GM23338 (cell line): ENCODE measurements around the gene MED12L. TPM values are rescaled to one million over a fixed set of nuclear protein-coding genes. Genes with fewer than 3 reads are reported as not detected.

ENCODE experiments used
- ATAC-seq: fragments of 200-7000 bp; cut with Tn5 transposase; 3 replicates; pipeline ENCODE4 v1.9.1; 2020
- DNase-seq: peaks from one replicate; pipeline ENCODE4 v3.0.0-alpha.2; 2015; ENCODE audit warnings: low spot score
- H2AFZ ChIP-seq: fragments of 200-600 bp; sonication (generic); 2 replicates; pipeline ENCODE4 v1.8.0; 2016; ENCODE audit warnings: antibody characterized with exemption, mild to moderate bottlenecking, moderate library complexity
- H3F3A ChIP-seq: fragments of 200-600 bp; sonication (generic); replicated peaks from 2 replicates; pipeline ENCODE4 v1.8.0; 2017; ENCODE audit warnings: antibody characterized with exemption, mixed run types, low read depth
- H3K27ac ChIP-seq: fragments of 200-600 bp; sonication (generic); 2 replicates; pipeline ENCODE4 v1.6.1; 2016; ENCODE audit warnings: low read depth
- H3K27me3 ChIP-seq: fragments of 200-600 bp; sonication (generic); 2 replicates; pipeline ENCODE4 v1.8.0; 2016; ENCODE audit warnings: mild to moderate bottlenecking, mixed run types, moderate library complexity; ENCODE audit not compliant: insufficient read depth
- H3K36me3 ChIP-seq: fragments of 200-600 bp; sonication (generic); 2 replicates; pipeline ENCODE4 v1.8.0; 2016; ENCODE audit warnings: mild to moderate bottlenecking; ENCODE audit not compliant: insufficient read depth
- H3K4me1 ChIP-seq: fragments of 200-600 bp; sonication (generic); 2 replicates; pipeline ENCODE4 v1.8.0; 2016; ENCODE audit warnings: mild to moderate bottlenecking, moderate library complexity; ENCODE audit not compliant: insufficient read depth
- H3K4me2 ChIP-seq: fragments of 200-600 bp; sonication (generic); 2 replicates; pipeline ENCODE4 v1.7.1; 2017; ENCODE audit warnings: mixed run types
- H3K4me3 ChIP-seq: fragments of 200-600 bp; sonication (generic); 2 replicates; pipeline ENCODE4 v1.6.1; 2016; ENCODE audit warnings: mixed run types
- H3K79me2 ChIP-seq: fragments of 200-600 bp; sonication (generic); replicated peaks from 2 replicates; pipeline ENCODE4 v1.8.0; 2017; ENCODE audit warnings: mild to moderate bottlenecking; ENCODE audit not compliant: insufficient read depth
- H3K9me2 ChIP-seq: fragments of 200-600 bp; sonication (generic); 2 replicates; pipeline ENCODE4 v1.8.0; 2017; ENCODE audit not compliant: insufficient read depth
- H4K20me1 ChIP-seq: fragments of 200-600 bp; sonication (generic); replicated peaks from 2 replicates; pipeline ENCODE4 v1.8.0; 2017; ENCODE audit warnings: mild to moderate bottlenecking; ENCODE audit not compliant: insufficient read depth
- H3K27ac Mint-ChIP-seq: 2 replicates; pipeline ENCODE4 v1.8.0; 2020; ENCODE audit warnings: inconsistent platforms, mild to moderate bottlenecking, moderate library complexity, mixed read lengths
- H3K27me3 Mint-ChIP-seq: 3 replicates; pipeline ENCODE4 v1.8.0; 2022; ENCODE audit warnings: low read depth, mild to moderate bottlenecking, moderate library complexity, mixed read lengths, inconsistent platforms; ENCODE audit not compliant: insufficient read depth, poor library complexity
- H3K36me3 Mint-ChIP-seq: 3 replicates; pipeline ENCODE4 v1.8.0; 2021; ENCODE audit warnings: low read depth, mild to moderate bottlenecking, inconsistent platforms, moderate library complexity, mixed read lengths
- H3K4me1 Mint-ChIP-seq: 3 replicates; pipeline ENCODE4 v1.8.0; 2020; ENCODE audit warnings: mild to moderate bottlenecking, inconsistent platforms, mixed read lengths
- H3K4me3 Mint-ChIP-seq: 3 replicates; pipeline ENCODE4 v1.8.0; 2021; ENCODE audit warnings: moderate library complexity, mild to moderate bottlenecking, inconsistent platforms, mixed read lengths
- H3K9me3 Mint-ChIP-seq: 3 replicates; pipeline ENCODE4 v1.8.0; 2020; ENCODE audit warnings: moderate library complexity, mild to moderate bottlenecking, inconsistent platforms, mixed read lengths
- CREB1 ChIP-seq: fragments of 250-450 bp; sonication (Bioruptor Pico); IDR thresholded peaks from 2 replicates; pipeline ENCODE4 v1.5.0; 2020; ENCODE audit warnings: low read depth, mild to moderate bottlenecking, moderate library complexity
- CTCF ChIP-seq, 2 experiments: fragments of 200-600 bp in 1 of 2; sonication (generic) in 1 of 2; conservative IDR thresholded peaks; 2 replicates each; pipeline versions ENCODE4 v1.5.1 to v1.6.1; 2016 to 2017; ENCODE audit warnings: antibody characterized with exemption in 2 of 2, low read depth in 2 of 2, mild to moderate bottlenecking in 2 of 2, moderate library complexity in 1 of 2
- EZH2 ChIP-seq: fragments of 200-600 bp; sonication (generic); IDR thresholded peaks from one replicate; pipeline ENCODE4 v1.8.0; 2017; ENCODE audit warnings: antibody characterized with exemption, mild to moderate bottlenecking, low read depth; ENCODE audit not compliant: unreplicated experiment
- EZH2phosphoT487 ChIP-seq: fragments of 200-600 bp; sonication (generic); IDR thresholded peaks from one replicate; pipeline ENCODE4 v1.8.1; 2018; ENCODE audit warnings: antibody characterized with exemption; ENCODE audit not compliant: unreplicated experiment
- JUNB ChIP-seq: IDR thresholded peaks from one replicate; pipeline ENCODE4 v1.6.1; 2016; ENCODE audit warnings: antibody characterized with exemption; ENCODE audit not compliant: unreplicated experiment
- NANOG ChIP-seq: IDR thresholded peaks from 2 replicates; pipeline ENCODE4 v1.6.1; 2016; ENCODE audit warnings: antibody characterized with exemption, borderline replicate concordance
- POLR2AphosphoS5 ChIP-seq: IDR thresholded peaks from 2 replicates; pipeline ENCODE4 v1.6.1; 2016; ENCODE audit warnings: antibody characterized with exemption, low read depth
- REST ChIP-seq: IDR thresholded peaks from one replicate; pipeline ENCODE4 v1.6.1; 2018; ENCODE audit warnings: antibody characterized with exemption; ENCODE audit not compliant: unreplicated experiment
- STAT1 ChIP-seq: IDR thresholded peaks from one replicate; pipeline ENCODE4 v1.6.1; 2016; ENCODE audit warnings: antibody characterized with exemption; ENCODE audit not compliant: unreplicated experiment
- ZNF114 ChIP-seq: fragments of 250-450 bp; sonication (Bioruptor Pico); IDR thresholded peaks from 2 replicates; pipeline ENCODE4 v1.5.0; 2020; ENCODE audit warnings: mild to moderate bottlenecking, moderate library complexity
- ZNF331 ChIP-seq: fragments of 250-450 bp; sonication (Bioruptor Pico); IDR thresholded peaks from 2 replicates; pipeline ENCODE4 v1.5.0; 2020; ENCODE audit warnings: low read depth, mild to moderate bottlenecking, moderate library complexity
- polyA plus RNA-seq: library from polyadenylated mRNA; unstranded; fragments of >200 nt; fragmentation: Nextera tagmentation; extraction: Ambion mirVana; gene quantifications from 2 replicates; pipeline ENCODE4 v1.2.1, GENCODE V29; 2016
- total RNA-seq: library from RNA; depleted of rRNA; stranded (reverse); fragments of >200 nt; shearing (Covaris generic); gene quantifications from 2 replicates; pipeline ENCODE4 v1.2.3, GENCODE V29; 2014
- TF ChIP-seq, protein P1 (sequence below): IDR thresholded peaks from 2 replicates; pipeline ENCODE4 v1.6.1; 2016; ENCODE audit warnings: antibody characterized with exemption
- TF ChIP-seq, protein P2 (sequence below): fragments of 250-450 bp; sonication (Bioruptor Pico); IDR thresholded peaks from 2 replicates; pipeline ENCODE4 v1.5.0; 2020; ENCODE audit warnings: mild to moderate bottlenecking, moderate library complexity

Gene MED12L
- total and polyA plus RNA-seq, 2 experiments from 2014 or later = 5.7 to 25.0 TPM

DNA sequence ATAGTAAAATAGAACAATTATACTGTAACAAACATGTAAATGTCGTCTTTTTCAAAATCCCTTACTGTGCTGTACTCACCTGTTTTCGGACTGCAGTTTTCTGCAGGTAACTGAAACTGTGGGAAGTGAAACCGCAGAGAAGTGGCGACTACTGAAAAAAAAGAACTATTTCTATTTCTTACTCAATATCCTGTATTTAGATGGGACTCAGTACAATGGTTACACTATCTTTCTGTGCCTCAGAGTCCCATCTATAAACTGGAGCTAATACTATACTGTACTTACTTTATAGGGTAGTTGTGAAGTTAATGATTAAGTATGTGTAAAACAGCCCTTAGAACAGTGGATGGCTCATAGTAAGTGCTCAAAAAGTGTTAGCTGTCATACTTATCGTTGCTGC is 313.4 kb downstream of the MED12L start:
- Histone ChIP-seq H3K4me1 (peaks cover 34% of the 10 kb centered on the region), H3K9me2 (no peaks in the 10 kb centered on the region), H3K4me3 (no peak overlapping the region), H3K27ac (no peak overlapping the region), H3K4me2 (no peak overlapping the region), H3K79me2 (no peaks in the 10 kb centered on the region), H2AFZ (no peak overlapping the region), H3F3A (no peaks in the 10 kb centered on the region), H4K20me1 (no peaks in the 10 kb centered on the region), H3K27me3 (no peaks in the 10 kb centered on the region), H3K36me3 (no peaks in the 10 kb centered on the region)
- DNase-seq (no peak), ATAC-seq (no peak)
- Mint-ChIP-seq H3K36me3 (peaks cover 9% of the 10 kb centered on the region), H3K27me3 (no peaks in the 10 kb centered on the region), H3K4me3 (no peak overlapping the region), H3K9me3 (no peaks in the 10 kb centered on the region), H3K27ac (no peak overlapping the region), H3K4me1 (peaks cover 36% of the 10 kb centered on the region)
- TF ChIP-seq ZNF114 (no peak), CREB1 (CRISPR knock-in tag) (no peak), EZH2 (no peak), NANOG (no peak), POLR2AphosphoS5 (no peak), STAT1 (no peak), CTCF (conservative IDR thresholded peaks at IDR 0.05; ENCODE audit: low read depth in 2 of 2) (no peak), ZNF331 (no peak), REST (no peak), JUNB (no peak), EZH2phosphoT487 (no peak)
- TF ChIP-seq, protein P1, sequence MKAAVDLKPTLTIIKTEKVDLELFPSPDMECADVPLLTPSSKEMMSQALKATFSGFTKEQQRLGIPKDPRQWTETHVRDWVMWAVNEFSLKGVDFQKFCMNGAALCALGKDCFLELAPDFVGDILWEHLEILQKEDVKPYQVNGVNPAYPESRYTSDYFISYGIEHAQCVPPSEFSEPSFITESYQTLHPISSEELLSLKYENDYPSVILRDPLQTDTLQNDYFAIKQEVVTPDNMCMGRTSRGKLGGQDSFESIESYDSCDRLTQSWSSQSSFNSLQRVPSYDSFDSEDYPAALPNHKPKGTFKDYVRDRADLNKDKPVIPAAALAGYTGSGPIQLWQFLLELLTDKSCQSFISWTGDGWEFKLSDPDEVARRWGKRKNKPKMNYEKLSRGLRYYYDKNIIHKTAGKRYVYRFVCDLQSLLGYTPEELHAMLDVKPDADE = no peak
- TF ChIP-seq, protein P2, sequence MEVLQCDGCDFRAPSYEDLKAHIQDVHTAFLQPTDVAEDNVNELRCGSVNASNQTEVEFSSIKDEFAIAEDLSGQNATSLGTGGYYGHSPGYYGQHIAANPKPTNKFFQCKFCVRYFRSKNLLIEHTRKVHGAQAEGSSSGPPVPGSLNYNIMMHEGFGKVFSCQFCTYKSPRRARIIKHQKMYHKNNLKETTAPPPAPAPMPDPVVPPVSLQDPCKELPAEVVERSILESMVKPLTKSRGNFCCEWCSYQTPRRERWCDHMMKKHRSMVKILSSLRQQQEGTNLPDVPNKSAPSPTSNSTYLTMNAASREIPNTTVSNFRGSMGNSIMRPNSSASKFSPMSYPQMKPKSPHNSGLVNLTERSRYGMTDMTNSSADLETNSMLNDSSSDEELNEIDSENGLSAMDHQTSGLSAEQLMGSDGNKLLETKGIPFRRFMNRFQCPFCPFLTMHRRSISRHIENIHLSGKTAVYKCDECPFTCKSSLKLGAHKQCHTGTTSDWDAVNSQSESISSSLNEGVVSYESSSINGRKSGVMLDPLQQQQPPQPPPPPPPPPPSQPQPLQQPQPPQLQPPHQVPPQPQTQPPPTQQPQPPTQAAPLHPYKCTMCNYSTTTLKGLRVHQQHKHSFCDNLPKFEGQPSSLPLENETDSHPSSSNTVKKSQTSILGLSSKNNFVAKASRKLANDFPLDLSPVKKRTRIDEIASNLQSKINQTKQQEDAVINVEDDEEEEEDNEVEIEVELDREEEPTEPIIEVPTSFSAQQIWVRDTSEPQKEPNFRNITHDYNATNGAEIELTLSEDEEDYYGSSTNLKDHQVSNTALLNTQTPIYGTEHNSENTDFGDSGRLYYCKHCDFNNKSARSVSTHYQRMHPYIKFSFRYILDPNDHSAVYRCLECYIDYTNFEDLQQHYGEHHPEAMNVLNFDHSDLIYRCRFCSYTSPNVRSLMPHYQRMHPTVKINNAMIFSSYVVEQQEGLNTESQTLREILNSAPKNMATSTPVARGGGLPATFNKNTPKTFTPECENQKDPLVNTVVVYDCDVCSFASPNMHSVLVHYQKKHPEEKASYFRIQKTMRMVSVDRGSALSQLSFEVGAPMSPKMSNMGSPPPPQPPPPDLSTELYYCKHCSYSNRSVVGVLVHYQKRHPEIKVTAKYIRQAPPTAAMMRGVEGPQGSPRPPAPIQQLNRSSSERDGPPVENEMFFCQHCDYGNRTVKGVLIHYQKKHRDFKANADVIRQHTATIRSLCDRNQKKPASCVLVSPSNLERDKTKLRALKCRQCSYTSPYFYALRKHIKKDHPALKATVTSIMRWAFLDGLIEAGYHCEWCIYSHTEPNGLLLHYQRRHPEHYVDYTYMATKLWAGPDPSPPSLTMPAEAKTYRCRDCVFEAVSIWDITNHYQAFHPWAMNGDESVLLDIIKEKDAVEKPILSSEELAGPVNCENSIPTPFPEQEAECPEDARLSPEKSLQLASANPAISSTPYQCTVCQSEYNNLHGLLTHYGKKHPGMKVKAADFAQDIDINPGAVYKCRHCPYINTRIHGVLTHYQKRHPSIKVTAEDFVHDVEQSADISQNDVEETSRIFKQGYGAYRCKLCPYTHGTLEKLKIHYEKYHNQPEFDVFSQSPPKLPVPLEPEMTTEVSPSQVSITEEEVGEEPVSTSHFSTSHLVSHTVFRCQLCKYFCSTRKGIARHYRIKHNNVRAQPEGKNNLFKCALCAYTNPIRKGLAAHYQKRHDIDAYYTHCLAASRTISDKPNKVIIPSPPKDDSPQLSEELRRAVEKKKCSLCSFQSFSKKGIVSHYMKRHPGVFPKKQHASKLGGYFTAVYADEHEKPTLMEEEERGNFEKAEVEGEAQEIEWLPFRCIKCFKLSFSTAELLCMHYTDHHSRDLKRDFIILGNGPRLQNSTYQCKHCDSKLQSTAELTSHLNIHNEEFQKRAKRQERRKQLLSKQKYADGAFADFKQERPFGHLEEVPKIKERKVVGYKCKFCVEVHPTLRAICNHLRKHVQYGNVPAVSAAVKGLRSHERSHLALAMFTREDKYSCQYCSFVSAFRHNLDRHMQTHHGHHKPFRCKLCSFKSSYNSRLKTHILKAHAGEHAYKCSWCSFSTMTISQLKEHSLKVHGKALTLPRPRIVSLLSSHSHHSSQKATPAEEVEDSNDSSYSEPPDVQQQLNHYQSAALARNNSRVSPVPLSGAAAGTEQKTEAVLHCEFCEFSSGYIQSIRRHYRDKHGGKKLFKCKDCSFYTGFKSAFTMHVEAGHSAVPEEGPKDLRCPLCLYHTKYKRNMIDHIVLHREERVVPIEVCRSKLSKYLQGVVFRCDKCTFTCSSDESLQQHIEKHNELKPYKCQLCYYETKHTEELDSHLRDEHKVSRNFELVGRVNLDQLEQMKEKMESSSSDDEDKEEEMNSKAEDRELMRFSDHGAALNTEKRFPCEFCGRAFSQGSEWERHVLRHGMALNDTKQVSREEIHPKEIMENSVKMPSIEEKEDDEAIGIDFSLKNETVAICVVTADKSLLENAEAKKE (CRISPR knock-in tag) = no peak
